NCI-H510A treated with DMSO at 0.1 percent for 48 hours (cell line): ENCODE results near the gene CSNK1A1L.
"Not testable (repeated sequence)": the region's sequence is repeated elsewhere in the genome, so short reads cannot be mapped to it uniquely, and the experiment has no call there.

Experiments
- DNase-seq: peaks from one replicate; lab custom pipeline; 2025; lab: John Stamatoyannopoulos, UW

Gene CSNK1A1L

GRCh38 chr13:37058910-37059847 is 46.3 kb downstream of the CSNK1A1L start, which contains the start of gene SUPT20H:
Gene SUPT20H (minus strand): TSS chr13:37059688. CDS start chr13:37051490, 8,198 bp downstream.
- DNase-seq = peak; percentile 65

- DNase-seq = not testable (repeated sequence)
These were observed 49.2 kb downstream of the CSNK1A1L start for GRCh38 chr13:37056228-37056627.
